NCI-H524 (cell line): ENCODE data around the gene LDB2.
"Not testable (repeated sequence)": the region's sequence is repeated elsewhere in the genome, so short reads cannot be mapped to it uniquely, and the experiment has no call there.

Experiments used
- DNase-seq, 2 experiments: peaks; one replicate each; lab custom pipeline; 2025; lab: John Stamatoyannopoulos, UW

LDB2 gene

DNA sequence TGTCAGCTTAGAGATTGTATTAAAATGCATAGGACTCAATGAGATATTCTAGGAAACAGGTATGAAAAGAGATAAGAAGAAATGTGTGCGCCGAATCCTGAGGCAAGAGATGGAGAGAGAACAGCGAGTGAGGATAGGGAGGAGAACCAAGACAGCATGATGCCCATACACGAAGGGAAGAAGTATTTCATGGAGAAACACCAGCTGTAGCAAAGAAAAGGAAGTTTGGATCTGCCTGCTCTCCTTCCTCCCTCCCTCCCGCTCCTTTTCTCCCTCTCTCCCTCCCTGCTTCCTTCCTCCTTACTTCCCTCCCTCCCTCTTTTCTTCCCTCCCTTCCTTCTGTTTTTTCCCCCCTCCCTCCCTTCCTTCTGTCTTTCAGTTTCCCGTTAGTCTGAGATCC, 353.6 kb downstream of the LDB2 start:
- DNase-seq = no peak

DNA sequence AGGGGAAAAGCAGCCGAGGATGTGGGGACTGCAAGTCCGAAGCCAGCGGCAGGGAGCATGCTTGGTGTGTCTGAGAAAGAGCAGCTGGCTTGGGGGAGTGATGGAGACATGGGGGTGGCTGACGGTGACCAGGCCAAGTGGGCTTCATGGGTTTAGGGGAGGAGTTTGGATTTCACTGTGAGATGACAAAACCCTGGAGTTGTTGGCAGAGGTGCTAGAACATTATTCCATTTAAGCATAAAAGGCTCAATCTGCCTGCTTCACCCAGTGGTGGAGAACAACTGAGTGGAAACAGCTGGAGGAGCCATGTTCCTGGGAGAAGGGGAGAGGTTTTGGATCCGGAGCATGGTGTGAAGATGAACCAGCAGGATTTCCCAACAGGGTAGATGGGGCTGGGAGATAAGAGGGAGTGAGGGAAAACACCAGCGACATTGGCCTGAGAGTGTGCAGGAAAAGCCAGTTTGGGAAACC, 354.2 kb downstream of the LDB2 start:
- no peak for DNase-seq

DNA sequence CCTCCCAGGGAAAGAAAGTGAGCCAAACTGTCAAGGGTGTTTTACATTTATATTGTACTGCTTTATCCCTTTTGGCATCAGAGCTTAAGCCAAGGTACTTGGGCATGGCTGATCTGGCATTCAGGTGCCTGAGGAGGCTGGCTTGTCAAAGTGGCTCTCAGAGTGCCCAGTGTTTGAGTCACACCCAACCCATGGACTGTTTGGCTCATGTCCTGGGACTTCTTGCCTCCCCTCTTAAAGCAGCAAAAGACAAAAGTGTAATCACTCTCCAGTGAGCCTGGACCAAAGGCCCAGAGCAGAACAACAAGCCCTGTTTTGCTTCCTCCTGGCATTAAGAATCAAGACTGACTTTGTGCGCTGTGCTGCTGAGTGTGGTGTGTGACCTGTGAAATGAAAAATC, 360.5 kb downstream of the LDB2 start:
- DNase-seq = no peak

GRCh38 chr4:16532240-16532970, 366.0 kb downstream of the LDB2 start:
- DNase-seq = no peak

DNA sequence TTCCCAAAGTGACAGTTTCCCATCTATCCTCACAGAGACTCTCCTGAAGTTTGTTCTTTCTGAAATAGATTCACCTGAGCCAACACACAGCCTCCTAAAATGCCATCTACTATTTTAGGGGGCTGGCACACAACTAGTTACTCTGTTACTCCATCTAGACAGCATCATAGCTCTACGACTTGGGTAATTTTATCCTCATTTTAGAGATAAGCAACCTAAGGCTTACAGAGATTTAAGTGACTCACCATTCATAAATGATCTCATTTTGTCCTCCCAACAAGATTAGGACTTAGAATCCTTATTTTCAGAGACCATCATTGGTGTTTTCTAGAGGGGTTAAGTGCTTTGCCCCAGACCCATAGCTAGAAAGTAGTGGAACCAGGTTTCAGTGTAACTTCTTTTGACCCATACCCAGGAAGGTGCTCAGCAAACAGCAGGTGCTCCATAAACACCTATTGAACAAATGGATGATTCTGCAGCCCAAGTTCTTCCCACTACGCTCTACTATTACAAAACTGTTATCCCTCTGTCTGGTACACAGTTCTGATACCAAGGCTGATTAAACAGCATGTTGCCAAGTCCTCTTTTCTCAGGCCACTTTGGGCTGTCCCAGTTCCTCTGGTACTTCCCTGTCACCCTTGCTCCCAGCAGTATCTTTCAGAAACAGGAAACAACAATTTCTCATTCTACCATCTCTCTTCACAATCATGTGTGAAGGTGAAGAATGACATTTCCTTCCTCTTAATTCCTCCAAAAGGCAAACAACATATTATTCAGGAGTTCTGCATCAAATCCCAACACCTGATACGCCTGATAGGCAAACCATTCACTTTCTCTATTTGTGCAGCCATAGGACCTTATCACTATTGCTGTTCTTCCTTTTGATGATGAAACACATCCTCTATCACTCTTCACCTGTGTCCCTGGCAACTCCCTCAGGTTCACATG, 367.5 kb downstream of the LDB2 start:
- no peak for DNase-seq

DNA sequence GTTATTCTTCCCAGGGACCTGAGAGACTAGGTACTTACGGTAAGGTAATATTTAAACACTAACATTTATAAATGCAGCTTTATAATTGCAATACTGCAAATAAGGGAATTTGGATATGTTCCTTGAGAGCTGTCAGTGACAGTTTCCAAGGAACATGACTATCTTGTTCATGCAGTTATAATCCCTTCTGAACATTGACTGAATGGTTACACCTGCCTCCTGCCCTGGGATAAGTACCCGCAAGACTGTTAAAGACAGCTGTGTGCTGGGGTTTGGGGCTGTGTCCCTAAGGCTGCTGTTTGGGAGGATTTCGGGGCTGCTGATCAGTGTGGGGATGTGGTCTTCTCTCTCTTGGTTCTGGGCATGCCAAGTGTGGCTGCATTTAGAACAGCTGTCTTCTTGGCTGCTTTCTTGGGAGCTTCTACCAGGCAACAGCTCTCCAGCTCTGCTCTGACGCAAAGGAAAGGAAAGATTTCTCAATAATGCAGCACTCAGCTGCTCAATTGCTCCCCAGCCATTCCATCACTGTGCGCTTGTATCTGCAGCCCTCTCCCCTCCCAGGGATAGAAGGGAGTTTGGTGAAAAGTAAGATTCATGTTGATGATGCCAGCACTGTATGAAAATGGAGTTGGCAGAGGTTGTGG, 373.4 kb downstream of the LDB2 start:
- peak; percentile 4 to 77 for DNase-seq

DNA sequence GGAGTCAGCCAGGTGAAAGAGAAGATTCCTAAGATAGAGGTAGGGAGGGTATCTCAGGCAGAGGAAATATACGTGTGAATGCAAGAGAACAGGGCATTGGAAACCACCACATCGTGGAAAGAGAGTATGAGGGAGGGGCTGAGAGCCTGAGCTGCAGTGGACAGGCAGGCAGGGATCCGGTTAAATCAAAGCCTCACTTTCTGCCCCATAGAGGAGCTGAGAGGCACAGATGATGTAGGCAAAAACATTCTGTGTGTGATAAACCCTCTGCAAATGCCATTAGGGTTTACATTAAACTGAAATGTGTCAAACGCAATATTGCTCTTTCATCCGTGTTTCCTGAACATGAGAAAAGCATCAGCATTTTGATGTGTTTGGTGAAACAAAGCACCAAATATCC, 374.0 kb downstream of the LDB2 start:
- no peak for DNase-seq

- not testable (repeated sequence) for DNase-seq
Measured at GRCh38 chr4:16523526-16523925, 374.9 kb downstream of the LDB2 start.

DNA sequence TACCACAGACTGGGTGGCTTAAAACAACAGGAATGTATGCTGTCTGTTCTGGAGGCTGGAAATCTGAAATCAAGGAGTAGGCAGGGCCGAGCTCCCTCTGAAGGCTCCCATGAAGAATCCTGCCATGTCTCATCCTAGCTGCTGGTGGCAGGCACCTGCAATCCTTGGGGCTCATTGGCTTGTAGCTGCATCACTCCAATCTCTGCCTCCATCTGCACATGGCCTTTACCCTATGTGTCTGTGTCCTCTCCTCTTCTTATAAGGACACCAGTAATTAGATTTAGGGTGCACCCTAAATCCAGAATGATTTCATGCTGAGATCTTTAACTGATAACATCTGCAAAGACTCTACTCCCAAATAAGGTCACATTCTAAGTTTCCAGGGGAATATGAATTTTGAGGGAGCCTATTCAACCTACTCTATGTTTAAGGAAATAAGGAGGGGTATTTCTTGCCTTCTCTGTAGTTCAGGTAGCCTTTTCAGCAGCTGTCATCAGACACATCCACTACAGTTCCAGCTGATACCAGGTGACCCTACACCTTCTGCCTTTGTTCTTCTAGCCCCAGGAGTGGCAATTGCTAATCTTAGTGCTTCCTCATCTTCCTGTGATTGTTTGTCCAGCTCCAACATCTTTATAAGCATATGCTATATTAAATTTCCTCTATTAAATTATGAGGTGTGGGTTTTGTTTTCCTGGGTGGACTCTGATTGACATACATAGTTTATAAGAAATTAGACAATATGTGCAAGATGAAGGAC, 377.1 kb downstream of the LDB2 start:
- no peak for DNase-seq

DNA sequence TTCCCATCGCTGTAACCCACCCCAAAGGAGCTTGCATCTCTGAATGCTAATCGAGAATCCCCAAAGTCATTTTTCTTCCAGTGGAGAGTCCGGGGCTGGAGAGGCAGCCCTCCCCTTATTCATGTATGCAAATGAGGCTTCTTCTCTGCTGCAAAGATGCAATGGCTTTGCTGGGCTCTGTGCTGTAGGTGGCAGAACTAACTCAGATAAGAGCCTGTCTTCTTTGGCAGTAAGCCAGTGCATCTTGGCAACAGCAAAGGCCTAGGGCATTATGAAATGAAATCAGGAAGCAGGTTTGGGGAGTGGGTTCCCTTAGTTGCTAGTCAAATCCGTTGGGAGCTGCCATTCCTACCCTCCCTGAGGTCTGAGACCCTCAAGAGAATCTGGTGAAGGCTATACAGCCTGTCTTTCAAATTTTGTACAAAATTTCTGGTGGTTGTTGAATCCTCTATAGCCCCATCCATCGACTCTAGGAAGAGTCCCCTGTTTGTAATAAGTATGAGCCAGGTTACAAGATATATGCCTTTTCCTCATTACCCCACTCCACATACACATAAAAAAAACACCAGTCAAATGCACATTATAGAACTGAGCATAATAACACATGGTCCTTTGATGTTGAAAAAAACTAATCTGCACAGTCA, 381.5 kb downstream of the LDB2 start:
- DNase-seq = peak; percentile 84 to 95

GRCh38 chr4:16513876-16514275, 384.6 kb downstream of the LDB2 start:
- no peak for DNase-seq

DNA sequence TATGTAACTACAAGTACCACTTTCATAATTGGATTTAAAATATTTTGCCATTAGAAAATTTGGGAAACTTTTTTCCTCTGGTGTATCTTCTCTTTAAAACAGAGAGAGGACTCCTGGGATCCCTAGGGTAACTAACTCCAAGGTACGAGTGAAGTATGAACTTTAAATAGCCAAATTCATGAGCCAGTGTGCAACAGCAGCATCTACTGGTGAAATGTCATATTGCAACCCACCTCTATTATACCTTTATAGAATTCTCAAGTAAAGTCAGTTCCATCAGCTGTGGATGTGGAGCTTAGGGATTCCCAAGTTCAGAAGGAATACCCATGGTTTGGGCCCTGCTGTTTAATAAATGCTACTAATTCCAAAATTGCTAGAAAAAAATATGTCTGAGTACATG, 389.5 kb downstream of the LDB2 start:
- no peak for DNase-seq

DNA sequence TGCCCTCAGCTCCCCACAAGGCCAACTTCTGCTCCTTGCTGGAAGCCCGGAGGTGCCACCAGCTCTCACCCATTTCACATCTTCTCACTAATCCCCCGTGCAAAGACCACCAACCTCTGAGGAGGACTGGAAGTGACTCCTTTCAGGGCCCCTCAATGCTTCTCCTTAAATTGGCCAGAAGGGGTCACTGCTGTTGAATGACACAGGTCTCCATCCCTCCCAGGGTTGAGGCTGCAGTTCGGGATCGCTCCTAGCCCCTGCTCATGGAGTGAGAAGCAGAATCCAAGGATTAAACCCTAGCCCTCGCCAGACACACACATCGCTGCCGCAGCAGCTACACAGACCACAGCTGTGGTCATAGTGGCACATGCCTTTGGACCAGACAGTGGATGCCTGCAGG, 392.7 kb downstream of the LDB2 start:
- no peak for DNase-seq

DNA sequence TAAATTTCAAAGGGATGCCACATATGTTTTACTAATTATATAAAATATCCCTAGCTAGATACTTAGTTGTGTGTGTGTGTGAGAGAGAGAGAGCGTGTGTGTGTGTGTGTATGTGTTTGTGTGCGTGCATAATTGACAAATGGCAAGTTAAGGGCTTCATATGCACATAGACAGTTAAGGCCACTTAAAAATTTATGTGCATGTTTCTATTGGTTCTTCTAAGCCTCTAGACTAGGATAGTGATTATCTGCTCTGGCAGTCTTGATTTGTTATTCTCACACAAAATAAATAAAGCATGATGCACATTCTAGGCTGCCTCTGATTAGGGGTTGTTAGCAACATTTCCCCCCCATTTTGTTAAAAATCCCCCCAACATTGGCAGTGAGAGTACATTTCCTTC, 393.2 kb downstream of the LDB2 start:
- no peak for DNase-seq

DNA sequence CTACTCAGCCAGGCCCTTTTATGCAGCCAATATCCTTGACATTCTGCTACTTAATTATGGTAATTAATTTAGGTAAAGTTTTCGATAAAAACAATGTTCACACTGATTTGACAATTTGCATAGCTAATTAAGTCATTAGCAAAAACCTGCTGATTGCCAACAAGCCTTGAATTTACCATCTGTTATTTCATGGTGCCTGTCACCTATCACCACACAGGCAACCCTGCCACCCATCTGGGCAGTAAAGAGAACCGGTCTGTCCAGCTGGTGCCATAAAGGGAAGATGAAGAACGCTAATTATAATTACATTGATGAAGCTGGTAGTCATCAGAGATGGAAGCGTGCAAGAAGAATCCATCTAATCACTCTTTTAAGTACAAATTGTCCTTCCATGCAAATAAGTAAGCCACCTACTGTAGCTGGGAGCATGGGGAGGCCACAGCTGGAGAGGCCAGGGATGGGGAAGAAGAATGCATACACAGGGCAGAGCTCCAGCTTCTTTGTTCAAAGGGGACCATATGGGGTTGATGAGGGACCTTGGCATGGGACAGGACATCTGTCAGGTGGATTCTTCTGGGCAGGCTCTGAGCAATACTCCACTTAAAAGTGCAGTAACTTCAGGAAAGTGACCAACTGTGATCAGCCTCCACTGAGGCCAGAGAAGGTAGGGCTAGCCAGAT, 394.9 kb downstream of the LDB2 start:
- DNase-seq = peak; percentile 70 to 93

GRCh38 chr4:16498978-16499377, 399.5 kb downstream of the LDB2 start:
- DNase-seq = no peak

GRCh38 chr4:16496501-16496900, 401.9 kb downstream of the LDB2 start:
- DNase-seq = no peak

- no peak for DNase-seq
Measured at GRCh38 chr4:16492872-16493271, 405.6 kb downstream of the LDB2 start.

DNA sequence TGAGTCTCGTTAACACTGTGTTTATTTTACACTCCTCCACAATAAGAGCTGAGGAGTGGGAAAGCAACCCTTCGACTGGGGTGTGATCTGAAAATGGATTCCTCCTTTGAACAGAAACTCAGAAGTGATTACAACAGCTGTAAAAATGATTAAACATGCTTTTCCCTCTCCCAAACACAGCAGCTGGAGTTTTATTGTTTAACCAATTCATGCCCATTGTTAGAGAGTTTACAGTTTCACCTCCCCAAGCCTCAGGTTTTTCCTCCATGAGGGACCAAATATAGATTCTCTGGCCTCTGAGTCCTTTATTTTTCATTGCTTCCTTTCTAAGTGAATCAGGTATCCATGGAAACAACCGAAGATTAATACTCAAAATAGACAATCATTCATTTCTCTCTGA, 409.2 kb downstream of the LDB2 start:
- DNase-seq = no peak

DNA sequence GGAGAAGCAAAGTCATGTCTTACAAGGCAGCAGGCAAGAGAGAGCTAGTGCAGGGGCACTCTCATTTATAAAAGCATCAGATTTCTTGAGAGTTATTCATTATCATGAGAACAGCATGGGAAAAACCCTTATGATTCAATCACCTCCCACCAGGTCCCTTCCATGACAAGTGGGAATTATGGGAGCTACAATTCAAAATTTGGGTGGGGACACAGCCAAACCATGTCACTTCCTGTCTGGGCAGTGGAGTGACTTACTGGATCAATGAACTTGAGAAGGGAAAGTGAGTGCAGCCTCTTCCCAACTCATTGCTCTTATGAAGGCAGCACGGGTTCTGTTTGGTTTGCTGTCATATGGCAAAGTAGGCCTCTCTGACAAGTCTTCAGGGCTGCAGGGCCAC, 410.4 kb downstream of the LDB2 start:
- DNase-seq = no peak

DNA sequence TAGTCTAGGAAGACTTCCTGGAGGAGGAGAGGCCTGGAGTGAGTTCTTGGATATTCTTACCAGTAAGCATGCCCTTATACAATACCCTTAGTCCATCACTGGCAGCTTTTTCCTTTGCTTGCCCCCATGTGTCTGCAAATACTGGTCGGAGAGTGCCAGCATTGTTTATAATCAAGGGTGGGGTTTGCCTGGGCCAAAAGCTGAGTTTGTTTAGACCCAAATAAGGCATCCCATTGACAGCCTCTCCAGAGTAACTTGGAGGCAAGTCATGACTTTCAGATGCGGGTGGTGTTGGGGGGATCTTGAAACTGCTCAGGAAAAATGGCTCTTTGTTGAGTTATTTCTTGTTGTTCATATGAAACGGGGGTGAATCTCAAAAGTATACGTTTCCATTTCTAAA, 413.7 kb downstream of the LDB2 start:
- DNase-seq = no peak
